Activated T-cell treated with anti-CD3 and anti-CD28 coated beads, Interleukin-2, amount 50 U/mL, for 72 hours (primary cell): ENCODE results near the gene MOSPD2. TPM values are rescaled to one million over a fixed set of nuclear protein-coding genes. Genes with fewer than 3 reads are reported as not detected.

Experiments used
- ATAC-seq, 2 donors: fragments of 150-1000 bp; cut with Tn5 transposase; replicated peaks in 1 of 2; 2 replicates each; pipeline ENCODE4 v1.10.0; 2021; ENCODE audit warnings: moderate library complexity in 2 of 2, mild to moderate bottlenecking in 1 of 2
- DNase-seq, 2 donors: peaks; one replicate each; pipeline ENCODE4 v3.0.0; 2021 to 2022; ENCODE audit warnings: mixed read lengths in 1 of 2
- H3K27ac Mint-ChIP-seq: one replicate; pipeline ENCODE4 v1.8.0; 2022; ENCODE audit warnings: mild to moderate bottlenecking, moderate library complexity, mixed read lengths
- H3K27me3 Mint-ChIP-seq: one replicate; pipeline ENCODE4 v1.8.0; 2022; ENCODE audit warnings: low read depth, mixed read lengths
- H3K36me3 Mint-ChIP-seq, 2 donors: one replicate each; pipeline ENCODE4 v1.8.0; 2022; ENCODE audit warnings: mixed read lengths in 2 of 2, mild to moderate bottlenecking in 1 of 2; ENCODE audit not compliant: insufficient read depth in 2 of 2
- H3K4me1 Mint-ChIP-seq: one replicate; pipeline ENCODE4 v1.8.0; 2022; ENCODE audit warnings: low read depth, mixed read lengths
- H3K4me3 Mint-ChIP-seq, 2 donors: one replicate each; pipeline ENCODE4 v1.8.0; 2022; ENCODE audit warnings: mild to moderate bottlenecking in 2 of 2, mixed read lengths in 2 of 2, moderate library complexity in 2 of 2
- H3K9me3 Mint-ChIP-seq, 2 donors: one replicate each; pipeline ENCODE4 v1.8.0; 2022; ENCODE audit warnings: mixed read lengths in 2 of 2
- total RNA-seq, 2 donors: library from RNA; stranded (reverse); gene quantifications; one replicate each; pipeline ENCODE4 v1.2.3, GENCODE V29; 2022

MOSPD2 gene
- total RNA-seq, 2 donors from 2014 or later = 17.2 to 22.6 TPM

DNA sequence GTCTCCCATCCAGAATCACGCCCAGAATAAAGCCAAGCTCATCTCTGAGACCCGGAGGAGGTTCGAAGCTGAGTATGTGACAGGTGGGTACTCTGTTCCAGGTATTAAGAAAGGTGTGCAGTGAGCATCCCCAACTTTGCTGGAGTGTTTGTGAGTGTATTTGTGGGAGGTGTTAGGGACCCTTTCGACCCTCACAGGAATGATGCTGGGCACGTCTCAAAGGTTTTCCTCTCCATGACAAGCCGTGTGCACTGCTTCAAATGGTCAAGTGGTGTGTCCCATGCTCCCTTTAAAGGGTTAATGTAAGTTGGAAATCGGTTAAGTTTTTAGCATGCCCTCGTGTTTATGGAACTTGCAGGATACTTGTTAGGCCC, 442 bp downstream of the MOSPD2 start:
- ATAC-seq = no peak
- DNase-seq = no peak
- H3K9me3 Mint-ChIP-seq = no peaks in the 10 kb centered on the region
- H3K36me3 Mint-ChIP-seq = peaks cover 6% of the 10 kb centered on the region in 2 donors
- peak overlapping the region; percentile 88 to 95 for H3K4me3 Mint-ChIP-seq
- peaks cover 23% of the 10 kb centered on the region for H3K4me1 Mint-ChIP-seq
- H3K27me3 Mint-ChIP-seq = no peaks in the 10 kb centered on the region
- H3K27ac Mint-ChIP-seq = peak overlapping the region; percentile 85

DNA sequence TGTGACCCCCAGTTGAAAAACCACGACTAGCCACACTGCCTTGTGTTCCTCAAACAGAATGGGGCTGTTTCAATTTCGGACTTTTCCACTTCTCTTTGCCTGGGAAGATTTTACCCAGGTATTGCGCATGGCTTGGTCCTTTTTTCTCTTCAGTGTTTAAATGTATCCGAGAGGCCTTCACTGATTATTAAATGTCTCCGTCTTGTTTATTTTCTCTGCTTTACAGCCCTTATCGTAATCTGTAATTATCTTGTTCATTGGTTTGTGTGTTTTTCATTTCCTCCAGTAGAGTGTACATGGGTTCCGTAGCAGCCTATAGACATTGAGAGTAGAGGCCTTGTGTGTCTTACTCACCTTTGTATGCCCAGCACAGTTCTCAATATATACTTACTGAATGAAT, 2.4 kb downstream of the MOSPD2 start:
- Mint-ChIP-seq H3K27ac (no peak overlapping the region), H3K36me3 (peaks cover 6% of the 10 kb centered on the region in 2 donors), H3K27me3 (no peaks in the 10 kb centered on the region), H3K9me3 (no peaks in the 10 kb centered on the region), H3K4me3 (peak overlapping the region in 1 of 2 donors; percentile 55), H3K4me1 (peaks cover 24% of the 10 kb centered on the region)
- ATAC-seq = no peak
- DNase-seq = no peak

DNA sequence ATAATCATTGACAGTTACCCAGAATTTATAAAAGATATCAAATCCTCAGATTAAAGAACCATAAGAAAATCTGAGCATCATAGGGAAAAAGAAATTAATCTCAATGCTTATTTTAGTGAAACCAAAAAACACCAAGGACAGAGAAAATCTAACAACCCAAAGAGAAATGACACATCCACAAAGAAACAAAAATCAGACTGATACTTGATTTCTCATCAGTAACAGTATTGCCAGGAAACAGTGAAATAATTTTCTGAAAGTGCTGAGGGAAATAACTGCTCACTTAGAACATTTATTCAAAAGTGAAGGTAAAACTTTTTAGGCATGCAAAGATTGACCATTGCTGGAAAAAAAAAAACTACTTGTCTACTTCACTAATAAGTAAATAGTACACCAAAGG, 10.6 kb downstream of the MOSPD2 start:
- H3K4me3 Mint-ChIP-seq = peak overlapping the region; percentile 36 to 93
- H3K9me3 Mint-ChIP-seq = peaks cover 2 to 3% of the 10 kb centered on the region in 2 donors
- H3K27me3 Mint-ChIP-seq = no peaks in the 10 kb centered on the region
- ATAC-seq (peak in 1 of 2 donors; percentile 65), DNase-seq (no peak)
- H3K27ac Mint-ChIP-seq = peak overlapping the region; percentile 99
- peaks cover 2 to 9% of the 10 kb centered on the region in 2 donors for H3K36me3 Mint-ChIP-seq
- peaks cover 32% of the 10 kb centered on the region for H3K4me1 Mint-ChIP-seq

DNA sequence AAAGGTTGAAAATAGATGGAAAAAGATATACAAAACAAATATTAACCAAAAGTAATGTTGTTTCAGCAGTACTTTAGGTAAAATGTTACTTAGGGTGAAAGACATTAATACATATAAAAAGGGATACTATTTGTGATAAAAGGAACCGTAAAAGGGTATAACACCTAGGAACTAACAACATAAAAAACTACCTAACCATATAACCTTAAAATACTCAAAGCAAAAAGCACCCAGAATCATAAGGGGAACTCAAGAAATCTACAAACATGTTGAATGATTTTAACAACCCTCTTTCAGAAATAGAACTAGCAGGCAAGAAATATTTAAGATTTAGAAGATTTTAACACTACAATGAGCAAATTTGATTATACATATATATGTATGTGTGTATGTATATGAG, 11.5 kb downstream of the MOSPD2 start:
- Mint-ChIP-seq H3K4me3 (no peak overlapping the region), H3K27me3 (no peaks in the 10 kb centered on the region), H3K4me1 (peaks cover 27% of the 10 kb centered on the region), H3K36me3 (peaks cover 2 to 9% of the 10 kb centered on the region in 2 donors), H3K9me3 (peaks cover 2 to 3% of the 10 kb centered on the region in 2 donors), H3K27ac (peak overlapping the region; percentile 63)
- ATAC-seq (no peak), DNase-seq (no peak)

DNA sequence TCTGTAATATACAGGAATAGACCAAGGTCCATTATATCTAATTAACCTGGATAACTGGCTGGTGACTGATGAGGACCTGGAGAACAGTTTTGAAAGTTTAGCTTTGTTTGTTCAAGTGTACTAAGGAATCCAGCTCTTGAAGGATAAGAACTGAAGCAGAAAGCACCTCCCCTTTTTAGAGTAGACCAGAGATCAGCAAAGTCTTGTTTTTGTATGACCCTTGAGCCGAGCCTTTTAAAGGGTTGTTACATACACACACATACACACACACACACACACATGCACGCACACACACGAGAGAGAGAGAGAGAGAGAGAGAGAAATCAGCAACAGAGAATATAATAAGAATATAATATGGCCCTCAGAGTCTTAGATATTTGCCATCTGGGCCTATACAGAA, 13.0 kb downstream of the MOSPD2 start:
- Mint-ChIP-seq H3K27me3 (no peaks in the 10 kb centered on the region), H3K4me3 (no peak overlapping the region), H3K4me1 (peaks cover 27% of the 10 kb centered on the region), H3K27ac (peak overlapping the region; percentile 2), H3K36me3 (peaks cover 2 to 9% of the 10 kb centered on the region in 2 donors), H3K9me3 (peaks cover 2 to 3% of the 10 kb centered on the region in 2 donors)
- no peak for ATAC-seq
- DNase-seq = no peak

DNA sequence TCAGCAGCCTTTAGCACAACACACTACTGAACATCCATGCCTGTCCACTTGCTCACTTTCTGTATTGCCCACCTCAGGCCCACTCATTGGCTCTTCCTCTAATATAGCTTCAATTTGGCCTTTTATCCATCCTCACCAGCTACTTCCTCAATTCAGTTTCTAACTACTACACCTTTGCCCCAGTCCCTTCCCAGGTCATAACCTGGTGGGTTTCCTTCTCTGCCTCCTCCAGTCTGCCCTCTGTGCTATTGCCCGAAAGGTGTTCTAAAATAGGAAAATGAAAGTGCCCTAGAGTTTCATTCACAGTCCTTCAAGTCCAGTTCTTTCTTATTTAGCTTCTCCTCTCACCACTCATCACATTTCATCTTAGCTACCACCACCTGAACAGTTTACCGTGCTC, 23.1 kb downstream of the MOSPD2 start:
- Mint-ChIP-seq H3K4me1 (no peaks in the 10 kb centered on the region), H3K36me3 (peaks cover 7% of the 10 kb centered on the region in 2 donors), H3K27ac (peak overlapping the region; percentile 26), H3K4me3 (no peak overlapping the region), H3K9me3 (no peaks in the 10 kb centered on the region), H3K27me3 (no peaks in the 10 kb centered on the region)
- ATAC-seq (no peak), DNase-seq (no peak)

DNA sequence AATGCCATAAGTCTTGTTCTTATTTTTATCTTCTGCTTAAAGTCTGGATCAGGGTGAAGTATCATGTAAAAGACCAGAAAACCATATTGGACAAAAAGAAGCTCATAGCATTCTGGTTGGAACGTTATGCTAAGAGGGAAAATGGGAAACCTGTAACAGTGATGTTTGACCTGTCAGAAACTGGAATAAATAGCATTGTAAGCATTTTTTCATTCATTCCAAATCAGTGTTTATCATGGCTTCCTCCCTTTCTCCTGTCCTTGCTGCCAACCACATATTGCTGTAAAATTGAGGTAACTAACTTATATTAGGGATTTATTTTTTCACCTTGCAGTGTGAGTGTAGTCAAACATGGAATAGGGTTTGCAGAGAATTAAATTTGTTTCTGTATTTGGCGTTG, 23.8 kb downstream of the MOSPD2 start:
- H3K4me1 Mint-ChIP-seq = no peaks in the 10 kb centered on the region
- peaks cover 6 to 10% of the 10 kb centered on the region in 2 donors for H3K36me3 Mint-ChIP-seq
- H3K4me3 Mint-ChIP-seq = no peak overlapping the region
- no peaks in the 10 kb centered on the region for H3K27me3 Mint-ChIP-seq
- ATAC-seq (no peak), DNase-seq (no peak)
- no peak overlapping the region for H3K27ac Mint-ChIP-seq
- H3K9me3 Mint-ChIP-seq = no peaks in the 10 kb centered on the region

DNA sequence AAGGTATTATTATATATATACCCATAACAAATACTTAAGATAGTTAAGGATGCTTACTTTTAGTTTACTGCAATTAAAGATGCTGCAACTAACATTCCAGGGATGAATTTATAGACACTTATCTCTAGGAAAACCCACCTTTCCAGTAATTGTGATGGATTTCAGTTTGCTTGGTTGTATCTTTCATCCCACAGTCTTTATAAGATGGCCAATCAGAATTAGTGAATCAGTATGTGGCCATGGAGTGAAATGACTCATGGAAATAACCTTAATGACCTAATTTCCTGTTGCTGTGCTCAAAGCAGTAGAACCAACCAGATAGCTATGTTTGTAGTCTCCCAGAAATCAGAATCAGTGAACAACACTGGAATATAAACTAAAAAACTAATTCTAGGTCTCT, 26.4 kb downstream of the MOSPD2 start:
- Mint-ChIP-seq H3K36me3 (peaks cover 6 to 23% of the 10 kb centered on the region in 2 donors), H3K27me3 (no peaks in the 10 kb centered on the region), H3K27ac (peak overlapping the region; percentile 70), H3K9me3 (peaks cover 0 to under 1% of the 10 kb centered on the region in 2 donors), H3K4me1 (no peaks in the 10 kb centered on the region), H3K4me3 (peak overlapping the region in 1 of 2 donors; percentile 27)
- ATAC-seq = peak; percentile 65 to 87
- DNase-seq = no peak

DNA sequence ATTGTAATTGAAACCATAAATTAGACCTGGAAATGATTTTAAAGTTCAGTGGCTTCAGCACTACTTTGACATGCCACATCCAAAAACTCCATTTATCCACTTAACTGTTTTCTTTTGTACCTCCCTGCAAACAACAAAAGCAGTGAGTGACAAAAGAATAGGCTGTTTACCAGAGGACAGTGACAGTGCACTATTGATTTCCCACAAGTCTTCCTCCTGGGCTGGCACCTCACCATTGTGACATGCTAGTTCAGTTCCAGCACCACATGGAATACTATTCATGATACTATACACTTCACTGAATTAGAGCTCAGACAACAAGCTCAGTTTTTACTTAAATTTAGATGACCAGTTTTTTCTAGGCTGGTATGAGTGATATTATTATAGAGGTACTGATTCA, 29.3 kb downstream of the MOSPD2 start:
- H3K4me1 Mint-ChIP-seq = no peaks in the 10 kb centered on the region
- DNase-seq = no peak
- H3K27me3 Mint-ChIP-seq = no peaks in the 10 kb centered on the region
- no peak overlapping the region for H3K4me3 Mint-ChIP-seq
- no peak for ATAC-seq
- peaks cover 0 to 3% of the 10 kb centered on the region in 2 donors for H3K9me3 Mint-ChIP-seq
- H3K36me3 Mint-ChIP-seq = peaks cover 5 to 22% of the 10 kb centered on the region in 2 donors
- H3K27ac Mint-ChIP-seq = no peak overlapping the region

DNA sequence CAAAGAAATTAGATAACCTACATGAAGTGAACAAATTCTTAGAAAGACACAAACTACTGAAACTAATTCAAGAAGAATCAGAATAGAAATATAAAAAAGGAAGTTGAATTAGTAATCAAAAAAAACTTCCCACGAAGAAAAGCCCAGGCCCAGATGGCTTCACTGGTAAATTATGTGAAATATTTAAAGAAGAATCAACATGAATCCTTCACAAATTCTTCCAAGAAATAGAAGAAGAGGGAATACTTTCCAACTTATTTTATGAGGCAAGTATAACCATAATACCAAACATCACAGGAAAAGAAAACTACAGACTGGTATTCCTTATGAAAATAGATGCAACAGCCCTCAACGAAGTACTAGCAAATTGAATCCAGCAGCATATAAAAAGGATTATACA, 30.7 kb downstream of the MOSPD2 start:
- no peak overlapping the region for H3K4me3 Mint-ChIP-seq
- peaks cover 0 to 3% of the 10 kb centered on the region in 2 donors for H3K9me3 Mint-ChIP-seq
- no peaks in the 10 kb centered on the region for H3K4me1 Mint-ChIP-seq
- no peaks in the 10 kb centered on the region for H3K27me3 Mint-ChIP-seq
- no peak overlapping the region for H3K27ac Mint-ChIP-seq
- DNase-seq = no peak
- H3K36me3 Mint-ChIP-seq = peaks cover 5 to 22% of the 10 kb centered on the region in 2 donors
- ATAC-seq = no peak

DNA sequence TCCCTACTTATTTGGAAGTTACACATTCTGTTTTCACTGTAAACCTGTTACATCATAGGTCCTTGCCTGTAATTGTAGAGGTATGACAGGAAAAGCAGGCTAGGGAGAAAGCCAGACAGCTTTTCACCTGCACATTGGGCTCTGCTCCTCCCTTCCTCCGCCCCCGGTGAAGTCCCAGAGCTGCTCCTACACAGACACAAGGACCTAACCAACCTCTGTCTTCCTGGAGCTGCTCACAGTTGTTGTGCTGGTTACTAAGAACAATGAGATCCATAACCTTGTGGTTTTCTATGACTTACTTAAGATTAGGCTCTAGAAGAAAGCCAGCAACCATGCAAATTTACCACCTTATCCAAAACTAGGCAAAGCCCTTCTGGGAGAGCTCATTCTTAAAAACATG, 40.0 kb downstream of the MOSPD2 start:
- Mint-ChIP-seq H3K9me3 (no peaks in the 10 kb centered on the region), H3K36me3 (peaks cover 0 to 10% of the 10 kb centered on the region in 2 donors), H3K27me3 (no peaks in the 10 kb centered on the region), H3K27ac (no peak overlapping the region), H3K4me3 (no peak overlapping the region), H3K4me1 (no peaks in the 10 kb centered on the region)
- ATAC-seq (no peak), DNase-seq (no peak)

DNA sequence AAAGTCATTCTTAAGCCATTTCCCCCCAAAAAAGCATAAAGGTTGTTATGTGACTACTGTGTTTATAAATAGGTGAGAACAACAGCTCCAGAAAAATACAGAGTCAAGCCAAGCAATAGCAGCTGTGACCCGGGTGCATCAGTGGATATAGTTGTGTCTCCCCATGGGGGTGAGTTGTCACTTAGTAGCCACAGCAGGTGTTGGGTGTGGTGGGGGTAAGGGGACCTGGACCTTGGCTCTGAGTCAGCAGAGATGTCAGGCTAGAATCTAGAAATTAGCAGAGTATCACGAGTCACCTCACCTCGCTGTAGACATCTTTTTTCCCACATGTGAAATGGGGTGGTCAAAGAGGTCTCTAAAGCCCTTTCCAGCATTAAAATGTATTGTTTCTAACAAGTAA, 42.4 kb downstream of the MOSPD2 start:
- H3K27me3 Mint-ChIP-seq = no peaks in the 10 kb centered on the region
- no peaks in the 10 kb centered on the region for H3K9me3 Mint-ChIP-seq
- H3K4me1 Mint-ChIP-seq = no peaks in the 10 kb centered on the region
- no peak for DNase-seq
- peak in 1 of 2 donors; percentile 23 for ATAC-seq
- H3K4me3 Mint-ChIP-seq = no peak overlapping the region
- H3K36me3 Mint-ChIP-seq = peaks cover 0 to 10% of the 10 kb centered on the region in 2 donors
- H3K27ac Mint-ChIP-seq = no peak overlapping the region

DNA sequence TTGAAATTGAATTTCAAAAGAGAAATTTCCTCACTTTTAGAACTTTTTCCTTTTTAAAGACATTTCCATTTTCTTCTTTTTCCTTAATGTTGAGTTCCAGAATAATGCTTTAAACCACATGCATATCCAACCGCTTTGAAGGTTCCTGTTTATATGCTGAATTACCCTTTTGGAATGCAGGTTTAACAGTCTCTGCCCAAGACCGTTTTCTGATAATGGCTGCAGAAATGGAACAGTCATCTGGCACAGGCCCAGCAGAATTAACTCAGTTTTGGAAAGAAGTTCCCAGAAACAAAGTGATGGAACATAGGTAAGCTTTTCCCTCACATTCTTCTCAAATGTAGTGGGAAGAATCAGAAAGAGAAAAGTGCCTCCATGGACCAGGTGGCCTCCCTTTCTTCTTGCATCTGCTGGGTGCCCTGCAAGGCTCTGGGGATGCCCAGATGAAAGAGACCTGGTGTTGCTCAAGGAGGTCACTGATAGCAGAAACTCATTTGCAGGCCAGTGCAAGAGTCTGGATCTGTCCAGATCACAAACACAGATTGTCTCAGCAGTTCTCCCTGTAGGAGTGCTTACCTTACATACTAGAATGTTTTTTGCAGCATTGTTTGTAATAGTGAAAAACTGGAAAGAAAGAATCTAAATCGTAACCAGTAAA, 42.9 kb downstream of the MOSPD2 start:
- Mint-ChIP-seq H3K27me3 (no peaks in the 10 kb centered on the region), H3K27ac (no peak overlapping the region), H3K9me3 (no peaks in the 10 kb centered on the region), H3K4me3 (no peak overlapping the region), H3K36me3 (peaks cover 0 to 10% of the 10 kb centered on the region in 2 donors), H3K4me1 (no peaks in the 10 kb centered on the region)
- ATAC-seq = no peak
- DNase-seq = no peak

DNA sequence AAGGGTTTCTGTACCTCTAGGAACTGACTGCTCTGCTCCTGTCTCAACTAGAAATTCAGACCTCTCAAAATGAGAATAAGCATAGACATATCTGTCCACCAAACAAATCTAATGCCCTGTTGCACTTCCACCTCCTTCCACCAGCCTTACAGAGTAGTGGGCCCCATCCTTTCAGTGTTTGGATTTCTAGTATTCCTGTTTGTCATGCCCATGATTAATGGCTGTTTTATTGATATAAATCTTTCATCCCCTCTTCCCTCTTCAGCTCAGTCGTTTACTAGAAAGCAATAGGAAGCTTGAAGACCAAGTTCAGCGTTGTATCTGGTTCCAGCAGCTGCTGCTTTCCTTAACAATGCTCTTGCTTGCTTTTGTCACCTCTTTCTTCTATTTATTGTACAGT, 46.2 kb downstream of the MOSPD2 start:
- no peak for ATAC-seq
- Mint-ChIP-seq H3K4me3 (no peak overlapping the region), H3K4me1 (peaks cover 4% of the 10 kb centered on the region), H3K36me3 (peaks cover 0 to 3% of the 10 kb centered on the region in 2 donors), H3K9me3 (no peaks in the 10 kb centered on the region), H3K27ac (no peak overlapping the region), H3K27me3 (no peaks in the 10 kb centered on the region)
- no peak for DNase-seq
